Right ventricle myocardium inferior (tissue), 1 donor: ENCODE measurements around the gene SF3B4. TPM values are rescaled to one million over a fixed set of nuclear protein-coding genes. Genes with fewer than 3 reads are reported as not detected.

Experiments used
- ATAC-seq: fragments of 200-7000 bp; cut with Tn5 transposase; one replicate; pipeline ENCODE4 v1.9.1; 2020; ENCODE audit warnings: mild to moderate bottlenecking, moderate library complexity
- DNase-seq: peaks from one replicate; pipeline ENCODE4 v3.0.0; 2021; ENCODE audit errors: missing footprints
- intact Hi-C: fragments of 100-400 bp; cut with DNase I; formaldehyde crosslinking; loops from one replicate; pipeline ENCODE4 v1.11.0; 2022
- total RNA-seq: library from RNA; stranded (reverse); fragmentation: NEBNext Ultra II Directional; extraction: Animal tissue kit (Norgen Biotek cat#: 25700); gene quantifications from one replicate; pipeline ENCODE4 v1.2.1, GENCODE V29; 2021
- donor health status: DM: no; HTN: yes; CAD: no; lungs with severe emphysema.

The SF3B4 gene
- total RNA-seq, 1 donor from 2014 or later, result 24.8 TPM

DNA sequence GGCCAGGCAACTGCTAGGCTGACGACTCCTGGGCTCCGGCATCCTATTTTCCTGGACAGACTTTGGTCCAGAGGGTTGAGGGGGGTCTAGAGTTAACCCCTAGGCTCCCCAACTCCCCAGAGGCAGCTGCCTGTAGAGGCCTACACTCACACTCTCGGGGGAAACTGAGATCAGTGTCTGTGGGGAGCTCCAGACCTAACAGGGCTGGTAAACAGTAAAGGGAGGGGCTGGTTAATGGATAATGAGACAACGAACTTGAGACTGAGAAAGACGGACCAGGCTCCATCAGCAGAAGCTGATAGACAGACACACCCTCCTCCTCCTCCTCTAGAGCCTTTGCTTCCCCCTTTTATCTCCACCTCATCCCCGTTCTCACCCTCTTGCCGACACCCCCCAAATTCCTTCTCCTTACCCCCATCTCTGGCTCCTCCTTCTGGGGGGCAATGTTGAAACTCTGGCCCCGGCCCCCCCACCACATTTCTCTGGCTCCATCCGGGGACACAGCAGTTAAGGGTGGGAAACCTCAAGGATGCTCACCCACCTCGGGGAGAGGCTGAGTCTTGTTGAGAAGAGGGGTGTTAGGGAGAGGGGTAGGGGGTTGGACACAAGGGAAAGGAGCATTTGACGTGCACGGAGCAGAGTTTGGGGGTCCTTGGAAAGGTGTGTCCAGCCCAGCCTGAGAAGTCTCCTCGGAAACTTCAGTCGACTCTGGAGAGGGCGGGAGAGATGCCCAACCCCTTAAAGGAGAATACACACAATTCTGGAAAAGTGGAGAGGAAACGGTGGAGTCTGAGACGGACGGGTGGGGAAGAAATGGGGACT lies 8.8 kb upstream of the SF3B4 start, which contains the start of gene MTMR11:
MTMR11 (minus strand) TSS at position 710 of the 822 bp plus-strand sequence; CDS start at position 478, 232 bp downstream.
- peak; percentile 29 for ATAC-seq
- no peak for DNase-seq
- intact Hi-C loops, result no loop called here

DNA sequence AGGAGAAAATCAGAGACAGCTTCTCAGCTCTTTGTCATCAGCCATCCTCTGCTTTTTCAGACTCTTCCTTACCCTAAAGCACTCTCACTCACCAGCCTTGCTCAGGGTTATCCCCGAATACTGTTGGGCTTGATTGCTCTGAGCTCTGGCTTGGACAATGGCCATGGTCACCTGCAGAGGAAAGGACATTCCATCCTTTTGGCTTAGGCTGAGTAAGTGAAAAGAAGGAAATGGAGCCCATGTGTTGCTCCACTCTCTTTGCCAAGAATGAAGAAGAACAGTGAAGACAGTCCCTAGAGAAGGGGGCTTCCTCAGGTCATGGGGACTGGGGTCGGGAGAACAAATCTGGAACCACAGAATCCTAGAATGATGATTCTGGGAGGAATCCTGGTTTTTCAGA lies 6.8 kb upstream of the SF3B4 start:
- no peak for DNase-seq
- ATAC-seq, result no peak

DNA sequence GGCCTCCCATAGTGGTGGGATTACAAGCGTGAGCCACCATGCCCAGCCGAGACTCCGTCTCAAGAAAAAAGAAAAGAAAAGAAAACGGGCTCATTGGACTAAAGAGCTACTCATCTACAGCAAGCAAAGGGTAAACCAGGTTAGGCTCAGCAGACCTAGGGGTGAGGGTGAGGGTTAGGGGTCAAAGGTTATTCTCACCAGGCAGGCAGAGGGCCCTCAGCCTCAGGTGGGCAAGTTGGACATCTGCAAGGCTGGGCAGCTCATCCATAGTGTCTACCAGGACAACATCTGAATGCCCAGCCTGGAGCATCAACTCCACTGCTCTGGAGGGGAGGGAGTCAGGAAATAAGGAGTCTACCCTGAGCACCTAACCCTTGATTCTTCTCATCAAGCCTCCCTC lies 5.6 kb upstream of the SF3B4 start:
- DNase-seq (no peak), ATAC-seq (no peak)
- intact Hi-C loops, result no loop called here

More for the DNA sequence above, 6.8 kb upstream of the SF3B4 start:
- intact Hi-C loops, result no loop called here

DNA sequence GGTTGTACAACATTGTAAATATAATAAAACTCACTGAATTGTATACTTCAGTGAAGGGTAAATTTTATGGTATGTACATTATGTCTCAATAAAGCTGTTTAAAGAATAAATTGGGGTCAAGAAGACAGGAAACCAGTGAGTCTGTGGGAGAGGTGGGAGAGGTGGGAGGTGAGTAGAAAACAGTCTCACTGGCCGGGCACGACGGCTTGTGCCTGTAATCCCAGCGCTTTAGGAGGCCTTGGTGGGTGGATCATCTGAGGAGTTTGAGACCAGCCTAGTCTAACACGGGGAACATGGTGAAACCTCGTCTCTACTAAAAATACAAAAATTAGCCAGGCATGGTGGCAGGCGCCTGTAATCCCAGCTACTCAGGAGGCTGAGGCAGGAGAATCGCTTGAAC lies 4.9 kb upstream of the SF3B4 start:
- DNase-seq, result no peak
- no peak for ATAC-seq
- intact Hi-C loops, result no loop called here

DNA sequence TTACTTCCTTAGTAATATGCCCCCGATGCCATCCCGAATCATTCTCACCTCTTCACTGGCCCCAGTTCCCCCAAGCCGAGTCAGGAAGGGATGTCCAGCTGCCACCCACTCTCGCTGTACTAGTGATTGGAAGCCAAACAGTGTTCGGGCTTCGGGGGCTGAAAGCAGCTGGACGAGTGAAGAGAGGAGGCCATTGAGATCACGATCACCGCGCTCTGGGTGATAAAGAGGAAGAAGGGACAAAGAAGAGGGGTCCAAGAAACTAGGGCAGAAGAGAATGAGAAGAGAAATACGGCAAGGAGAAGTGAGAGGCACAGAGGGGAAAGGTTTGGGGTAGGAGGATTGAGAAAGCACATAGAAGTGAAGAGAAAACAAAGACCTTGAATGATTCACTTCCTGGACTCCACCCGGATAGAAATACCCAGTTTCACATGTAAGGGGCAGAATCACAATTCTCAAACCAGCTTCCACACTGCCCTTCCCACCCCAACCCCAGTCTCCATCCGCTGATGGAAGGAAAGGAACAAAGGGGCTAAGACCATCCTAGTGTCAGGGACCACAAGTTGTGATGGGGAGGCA lies 3.7 kb upstream of the SF3B4 start:
- no peak for ATAC-seq
- intact Hi-C loops, result no loop called here
- no peak for DNase-seq

DNA sequence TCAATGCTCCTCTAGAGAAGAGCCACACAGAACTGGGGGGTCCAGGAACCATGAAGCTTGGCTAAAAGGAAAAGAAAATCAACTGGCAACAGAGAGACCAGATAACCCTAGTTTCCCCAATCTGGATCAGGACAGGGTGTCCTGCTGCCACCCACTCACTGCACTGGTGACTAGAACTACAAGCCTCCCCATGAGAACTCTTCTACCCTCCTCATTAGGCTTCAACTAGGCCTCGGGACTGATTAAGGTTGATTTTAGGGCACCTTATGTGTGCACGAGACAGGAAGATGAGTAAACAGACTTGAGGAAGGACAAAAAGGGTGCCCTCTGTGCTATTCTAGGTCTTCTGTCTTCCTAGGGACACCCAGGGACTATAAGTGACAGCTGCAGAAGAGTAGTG lies 2.3 kb upstream of the SF3B4 start:
- DNase-seq (no peak), ATAC-seq (no peak)
- intact Hi-C loops, result no loop called here

DNA sequence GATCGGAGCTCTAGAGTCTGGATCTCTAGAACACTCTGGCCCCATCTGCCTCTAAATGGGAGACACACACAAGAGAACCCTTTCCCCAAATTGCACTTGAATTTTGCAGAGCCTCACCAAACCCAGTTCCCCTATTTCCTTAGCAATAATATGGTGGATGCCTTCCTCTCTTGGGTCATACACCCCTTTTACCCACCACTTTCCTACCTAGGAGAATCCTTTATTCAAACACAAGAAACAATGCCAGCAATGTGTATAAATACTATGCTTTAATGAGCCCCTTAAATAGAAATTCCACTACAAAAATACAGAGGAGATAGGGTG lies 760 bp upstream of the SF3B4 start:
- ATAC-seq (no peak), DNase-seq (no peak)
- intact Hi-C loops, result loop anchor here (1.0 kb wide), 1 partner anchor 40 kb away; no protein-coding TSS in a partner anchor

DNA sequence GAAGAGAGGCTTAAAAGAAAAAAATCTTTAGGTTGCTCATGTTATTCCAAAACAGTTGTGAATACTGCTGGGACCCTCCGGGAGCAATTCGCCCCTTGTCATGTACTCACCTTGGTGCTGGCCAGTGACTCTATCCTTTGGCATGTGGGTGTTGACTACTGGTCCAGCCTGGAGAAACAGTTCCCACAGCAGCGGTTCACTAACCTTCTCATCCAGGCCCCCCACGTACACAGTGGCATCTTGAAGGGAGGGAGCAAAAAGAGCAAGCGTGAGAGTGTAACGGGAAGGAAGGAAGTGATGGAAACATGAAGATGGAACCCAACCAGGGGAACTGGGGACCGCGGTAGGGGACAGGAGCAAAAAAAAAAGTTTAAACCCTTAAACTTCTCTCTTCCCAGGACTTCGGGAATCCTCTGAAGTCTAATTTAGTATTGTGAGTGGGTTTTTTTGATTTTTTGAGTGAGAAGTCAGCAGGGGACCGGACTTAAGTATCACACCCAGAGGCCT lies 494 bp downstream of the SF3B4 start:
- intact Hi-C loops, result no loop called here
- no peak for DNase-seq
- ATAC-seq, result no peak

DNA sequence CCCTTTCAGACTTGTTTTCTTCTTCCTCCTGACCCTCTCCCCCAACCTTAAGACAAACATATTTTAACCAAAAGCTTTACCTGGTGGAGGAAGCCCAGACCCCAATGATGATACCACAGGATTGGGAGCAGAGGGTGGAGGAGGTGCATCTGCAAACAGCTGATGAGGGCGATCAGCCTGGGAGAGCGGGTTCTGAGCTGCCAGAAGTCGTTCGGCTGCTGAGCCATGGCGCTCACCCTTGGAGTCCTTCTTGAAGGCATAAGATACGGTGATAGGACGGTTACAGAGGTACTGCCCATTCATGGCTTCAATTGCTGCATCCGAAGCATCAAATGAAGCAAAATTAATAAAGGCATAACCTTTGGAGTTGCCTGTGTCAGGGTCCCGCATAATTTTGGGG lies 1.3 kb downstream of the SF3B4 start:
- ATAC-seq, result no peak
- intact Hi-C loops, result no loop called here
- no peak for DNase-seq

DNA sequence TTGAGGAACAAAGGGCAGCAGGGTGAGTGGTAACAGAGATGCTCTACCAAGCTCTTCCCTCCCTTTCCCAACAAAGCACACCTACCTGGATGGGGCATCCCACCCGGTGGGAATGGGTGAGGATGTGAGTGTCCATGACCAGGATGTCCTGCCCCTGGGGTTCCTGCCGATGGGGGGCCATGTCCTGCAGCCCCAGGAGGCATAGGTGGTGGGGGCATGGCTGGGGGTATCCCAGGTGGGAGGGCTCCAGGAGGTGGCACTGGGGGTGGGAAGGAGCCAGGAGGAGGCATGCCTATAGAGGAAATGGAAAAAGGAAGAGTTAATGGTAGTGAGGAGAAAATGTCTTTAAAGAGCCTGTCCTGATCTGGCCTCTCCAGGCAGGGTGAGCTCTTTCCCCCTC lies 1.9 kb downstream of the SF3B4 start:
- intact Hi-C loops, result no loop called here
- DNase-seq (no peak), ATAC-seq (no peak)

DNA sequence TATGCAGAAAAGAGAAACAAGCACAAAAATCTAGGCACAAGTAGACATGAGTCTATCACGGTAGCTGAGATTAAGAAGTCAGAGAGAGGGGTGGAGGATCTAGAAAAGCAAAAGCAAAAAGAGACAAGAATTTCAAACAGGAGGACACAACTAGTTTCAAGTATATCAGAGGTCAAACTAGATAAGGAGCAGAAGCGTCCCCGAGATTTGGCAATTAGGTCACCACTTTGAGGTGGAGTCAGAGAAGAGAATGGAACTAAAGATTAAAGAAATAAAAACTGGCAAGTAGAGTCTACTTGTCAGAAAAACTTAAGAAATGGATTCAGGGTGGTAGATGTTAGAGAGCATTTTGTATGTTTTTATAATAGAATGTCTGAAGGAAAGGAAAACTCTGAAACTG lies 2.3 kb downstream of the SF3B4 start:
- no peak for DNase-seq
- intact Hi-C loops, result no loop called here
- no peak for ATAC-seq

DNA sequence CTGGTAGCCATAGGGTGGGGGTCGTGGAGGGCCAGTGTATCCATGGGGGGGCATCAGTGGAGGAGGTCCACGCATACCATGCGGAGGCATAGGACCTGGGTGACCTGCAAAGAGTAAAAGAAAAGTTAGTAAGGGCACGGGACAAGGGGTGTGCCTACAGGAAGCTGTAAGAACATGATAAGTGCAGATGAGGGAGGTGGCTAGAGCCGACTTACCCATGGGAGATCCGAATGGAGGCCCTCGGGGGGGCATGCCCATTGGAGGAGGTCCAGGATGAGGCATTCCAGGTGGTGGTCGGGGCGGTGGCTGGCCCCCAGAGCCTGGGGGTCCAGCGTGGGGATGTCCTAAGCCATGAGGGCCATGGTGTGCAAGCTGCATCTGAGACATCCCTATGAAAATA lies 4.0 kb downstream of the SF3B4 start:
- ATAC-seq, result no peak
- intact Hi-C loops, result no loop called here
- no peak for DNase-seq

DNA sequence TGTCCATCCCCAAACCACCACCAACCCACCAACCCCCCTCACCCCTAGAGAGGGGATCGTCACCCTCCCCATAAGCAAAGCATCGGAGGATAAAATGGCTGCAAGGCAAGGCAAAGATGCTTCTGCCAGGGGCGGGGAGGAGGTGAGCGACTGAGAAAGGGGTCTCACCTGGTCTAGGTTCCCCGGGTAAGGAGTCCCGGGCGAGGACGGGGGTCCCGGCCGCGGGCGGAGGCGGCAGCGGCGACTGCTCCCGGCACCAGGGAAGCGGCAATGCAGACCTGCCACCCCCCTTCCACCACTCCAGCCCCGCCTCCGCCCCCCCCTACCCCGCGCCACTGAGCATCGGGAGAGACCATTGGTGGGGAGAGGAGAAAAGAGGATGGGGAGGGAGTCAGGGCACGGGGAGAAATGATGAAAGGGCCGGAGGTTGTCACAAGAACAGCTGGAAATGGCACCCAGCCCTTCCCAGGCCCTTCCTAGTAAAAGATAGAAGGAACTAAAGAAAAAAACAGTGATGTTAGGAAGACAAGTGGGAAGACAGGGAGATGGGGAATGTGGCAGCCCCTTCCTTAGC lies 9.9 kb downstream of the SF3B4 start, which contains the start of gene SV2A:
SV2A (minus strand) TSS at position 274 of the 574 bp plus-strand sequence. CDS start 4,004 bp downstream, outside the sequence.
- peak; percentile 43 for ATAC-seq
- intact Hi-C loops, result no loop called here
- DNase-seq, result no peak

DNA sequence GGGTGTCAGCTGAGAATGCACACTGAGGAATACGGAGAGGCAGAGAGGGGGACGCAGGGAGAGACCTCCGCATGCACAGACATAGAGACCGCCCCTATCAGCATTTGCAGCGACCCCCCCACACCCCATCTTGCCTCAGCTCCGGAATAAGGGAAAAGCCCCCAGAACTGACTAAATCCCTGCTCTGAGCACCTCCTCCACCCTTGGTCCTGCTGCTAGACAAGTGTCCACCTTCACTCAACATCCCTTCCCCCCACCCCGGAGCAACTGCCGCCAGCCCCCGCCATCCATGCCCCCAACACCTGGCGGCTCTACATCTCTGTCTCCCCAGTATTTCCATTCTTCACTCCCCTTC lies 10.7 kb downstream of the SF3B4 start:
- DNase-seq, result no peak
- intact Hi-C loops, result no loop called here
- ATAC-seq, result no peak

DNA sequence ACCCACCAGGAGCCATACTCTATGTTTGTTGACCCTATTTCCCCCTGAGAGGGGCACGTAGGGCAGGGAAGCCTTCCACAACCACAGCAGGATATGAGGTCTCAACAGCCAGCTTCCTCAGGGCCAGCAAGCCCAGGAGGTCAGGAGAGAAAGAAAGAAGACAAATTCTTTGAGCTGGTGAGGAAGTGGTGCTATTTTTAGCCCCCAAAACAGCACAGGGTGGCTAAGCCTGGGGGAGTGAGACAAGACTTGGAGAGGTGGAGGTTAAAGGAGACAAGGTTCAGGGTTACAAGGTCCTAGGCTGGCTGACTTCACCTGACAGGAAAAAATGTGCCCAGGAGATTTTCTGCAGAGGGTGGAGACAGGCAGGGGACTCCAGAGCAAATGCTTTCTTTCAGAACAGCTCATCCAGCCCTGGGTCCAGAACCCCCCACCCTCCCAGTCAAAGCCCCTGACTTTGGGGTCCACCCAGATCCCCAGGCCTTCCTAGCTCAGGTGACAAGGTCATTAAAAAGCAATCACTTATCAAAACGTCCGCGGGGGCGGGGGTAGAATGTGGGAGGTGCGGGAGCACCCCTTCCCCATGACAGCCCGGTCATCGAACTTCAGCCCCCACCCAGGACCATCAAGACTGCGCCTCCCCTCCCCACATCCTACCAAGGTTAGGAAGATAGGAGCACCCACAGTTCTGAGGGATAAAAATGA lies 11.3 kb downstream of the SF3B4 start:
- no peak for ATAC-seq
- intact Hi-C loops, result no loop called here
- DNase-seq, result no peak

DNA sequence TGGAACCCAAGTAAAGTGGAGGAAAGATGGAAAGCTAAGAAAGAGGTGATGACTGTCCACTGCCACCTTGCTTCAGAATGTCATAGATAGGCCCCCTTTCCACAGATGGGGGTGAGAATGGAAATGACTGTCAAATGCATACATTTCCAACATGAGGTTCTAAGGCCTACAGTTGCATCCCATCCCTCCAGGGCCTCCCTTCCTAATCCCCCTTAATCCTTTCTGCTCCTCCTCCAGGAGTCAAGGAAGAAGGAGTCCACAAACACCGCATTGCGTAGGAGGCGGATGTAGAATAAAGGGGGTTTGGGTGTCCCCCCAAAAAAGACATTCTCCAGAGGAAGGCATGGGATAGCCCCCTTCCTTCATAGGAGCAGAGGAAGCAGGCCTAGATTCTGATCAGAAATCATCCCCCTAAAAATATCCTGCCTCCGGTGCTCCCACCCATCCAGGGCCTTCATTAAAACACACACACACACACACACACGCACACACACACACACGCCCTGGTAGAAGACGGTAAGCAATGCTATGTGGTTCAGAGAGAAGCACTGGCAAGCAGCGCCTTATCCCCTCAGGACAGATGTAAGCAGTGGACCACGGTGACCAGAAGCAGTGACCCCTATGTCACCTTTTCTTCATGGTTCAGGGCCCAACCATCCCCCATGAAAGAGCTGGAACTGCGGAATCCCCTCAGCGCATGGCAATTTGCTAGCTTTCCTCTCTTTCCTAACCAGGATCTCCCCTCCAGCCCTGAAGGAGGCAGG lies 12.0 kb downstream of the SF3B4 start:
- intact Hi-C loops, result no loop called here
- DNase-seq (no peak), ATAC-seq (no peak)

DNA sequence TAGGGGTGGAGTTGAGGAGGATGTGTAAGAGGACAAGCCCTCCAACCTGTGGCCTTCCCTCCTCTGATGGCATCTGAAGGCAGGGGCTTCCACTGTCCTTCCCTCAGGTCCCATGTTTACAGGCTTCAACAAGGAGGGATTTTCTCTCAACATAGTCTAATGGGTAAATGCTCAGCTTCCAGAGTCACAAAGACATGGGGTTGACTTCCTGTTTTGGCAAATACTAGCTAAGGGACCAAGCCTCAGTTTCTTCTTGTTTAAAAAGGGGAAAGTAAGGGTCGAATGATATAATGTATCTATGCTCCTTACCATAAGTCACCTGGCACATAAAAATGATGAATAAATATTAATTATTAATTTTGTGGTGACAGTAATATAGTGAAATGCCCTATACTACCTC lies 13.1 kb downstream of the SF3B4 start:
- ATAC-seq (no peak), DNase-seq (no peak)
- intact Hi-C loops, result no loop called here

DNA sequence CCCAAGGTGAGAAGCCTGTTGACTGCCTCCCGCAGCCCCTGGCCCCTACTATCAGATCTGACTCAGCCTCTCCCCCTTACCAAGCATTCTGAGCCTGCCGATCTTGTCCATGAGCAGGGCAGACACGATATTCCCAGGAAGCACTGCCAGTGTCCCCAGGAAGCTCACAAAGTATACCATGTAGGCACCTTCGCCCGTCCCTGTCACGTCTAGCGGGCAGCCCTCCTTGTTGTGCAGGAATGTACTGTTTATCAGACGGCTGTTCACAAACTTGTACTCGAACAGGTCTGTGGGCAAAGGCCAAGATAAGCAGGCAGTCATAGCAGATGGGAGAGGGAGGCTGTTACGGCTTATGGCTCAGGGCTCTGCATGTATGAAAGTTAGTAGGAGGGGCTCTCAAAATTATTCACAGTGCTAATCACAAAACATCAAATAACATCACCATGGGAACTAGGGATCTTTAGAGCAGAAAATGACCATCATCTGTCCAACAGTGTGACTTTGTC lies 21.0 kb downstream of the SF3B4 start:
- DNase-seq (no peak), ATAC-seq (no peak)
- intact Hi-C loops, result no loop called here
